GM12878 (cell line): ENCODE results near the gene IQGAP1. TPM values are rescaled to one million over a fixed set of nuclear protein-coding genes. Genes with fewer than 3 reads are reported as not detected.

Source experiments
- ATAC-seq: fragments of 200-7000 bp; cut with Tn5 transposase; 3 replicates; pipeline ENCODE4 v1.9.1; 2020; ENCODE audit warnings: mild to moderate bottlenecking, moderate library complexity
- BruUV-seq: library from RNA; stranded (reverse); fragments of 400-500 nt; replicated peaks from 2 replicates; lab custom pipeline; 2021; lab: Mats Ljungman, UMichigan
- CTCF ChIA-PET: fragments of 300-600 bp; sonication (Branson Sonifier 250); formaldehyde crosslinking; extraction: SDS; loops from one replicate; lab custom pipeline; 2021; ENCODE audit warnings: inconsistent platforms; lab: Yijun Ruan, JAX
- POLR2A ChIA-PET: fragments of 350-600 bp; formaldehyde crosslinking; extraction: SDS; loops from one replicate; lab custom pipeline; 2021; ENCODE audit warnings: inconsistent platforms; lab: Charles Lee
- RAD21 ChIA-PET: fragments of 300-600 bp; sonication (Branson Sonifier 250); formaldehyde crosslinking; loops from one replicate; lab custom pipeline; 2023; ENCODE audit warnings: antibody characterized with exemption; ENCODE audit not compliant: unreplicated experiment; lab: Charles Lee
- SMC1A ChIA-PET: fragments of 300-600 bp; sonication (Branson Sonifier 250); formaldehyde crosslinking; loops from one replicate; lab custom pipeline; 2023; ENCODE audit not compliant: unreplicated experiment, uncharacterized antibody; lab: Charles Lee
- DNase-seq: peaks from one replicate; pipeline ENCODE4 v3.0.0-alpha.2; 2011; ENCODE audit warnings: low read depth, low spot score
- FAIRE-seq: peaks from 3 replicates; lab custom pipeline; 2011; peaks lifted over from hg19 to GRCh38; lab: Jason Lieb, UNC
- H2AFZ ChIP-seq: 2 replicates; pipeline ENCODE4 v1.6.0; 2011; ENCODE audit warnings: low read depth, low read length, control low read depth; ENCODE audit not compliant: control insufficient read depth
- H3K27ac ChIP-seq: 2 replicates; pipeline ENCODE4 v1.5.1; 2011; ENCODE audit warnings: control low read depth; ENCODE audit not compliant: control insufficient read depth, insufficient read depth
- H3K27me3 ChIP-seq, 2 experiments: replicated peaks in 1 of 2; 2 replicates each; pipeline versions ENCODE4 v1.6.0 to v1.6.1; 2011; ENCODE audit warnings: low read length in 1 of 2; ENCODE audit not compliant: control insufficient read depth in 2 of 2, insufficient read depth in 2 of 2
- H3K36me3 ChIP-seq, 2 experiments: 2 replicates each; pipeline ENCODE4 v1.5.1; 2011; ENCODE audit warnings: low read length in 1 of 2; ENCODE audit not compliant: control insufficient read depth in 2 of 2, insufficient read depth in 2 of 2
- H3K4me1 ChIP-seq: 2 replicates; pipeline ENCODE4 v1.6.1; 2011; ENCODE audit warnings: mild to moderate bottlenecking, low read length, moderate library complexity, mixed read lengths; ENCODE audit not compliant: control insufficient read depth, insufficient read depth
- H3K4me2 ChIP-seq: 2 replicates; pipeline ENCODE4 v1.6.0; 2011; ENCODE audit warnings: control low read depth; ENCODE audit not compliant: control insufficient read depth, insufficient read depth
- H3K4me3 ChIP-seq: fragments of 200-600 bp; sonication (generic); 2 replicates; pipeline ENCODE4 v1.5.1; 2016
- H3K79me2 ChIP-seq: 2 replicates; pipeline ENCODE4 v1.6.0; 2011; ENCODE audit warnings: low read length; ENCODE audit not compliant: control insufficient read depth, insufficient read depth
- H3K9ac ChIP-seq: 2 replicates; pipeline ENCODE4 v1.8.0; 2011; ENCODE audit warnings: low read length, control low read depth, mixed read lengths; ENCODE audit not compliant: control insufficient read depth, insufficient read depth
- H3K9me3 ChIP-seq: replicated peaks from 3 replicates; pipeline ENCODE4 v1.5.1; 2011; ENCODE audit warnings: mild to moderate bottlenecking, low read length; ENCODE audit not compliant: control insufficient read depth, insufficient read depth
- H4K20me1 ChIP-seq: 2 replicates; pipeline ENCODE4 v1.6.0; 2011; ENCODE audit not compliant: control insufficient read depth, insufficient read depth
- CBX5 ChIP-seq: sonication (generic); IDR thresholded peaks from 2 replicates; pipeline ENCODE4 v1.6.1; 2016; ENCODE audit warnings: low read depth, moderate library complexity, mild to moderate bottlenecking, inconsistent platforms
- CEBPB ChIP-seq, 2 experiments: fragments of 150-350 bp in 1 of 2; IDR thresholded peaks; 2 replicates each; pipeline ENCODE4 v1.6.1; 2012 to 2014; ENCODE audit warnings: low read depth in 2 of 2, low read length in 2 of 2, borderline replicate concordance in 1 of 2, inconsistent platforms in 1 of 2
- CHD1 ChIP-seq: IDR thresholded peaks from 2 replicates; pipeline ENCODE4 v1.6.1; 2012; ENCODE audit warnings: low read depth, low read length, improper control_type of control experiment
- EGR1 ChIP-seq, 2 experiments: IDR thresholded peaks; 1 replicate in 1 of 2; 2 replicates in 1 of 2; pipeline ENCODE4 v1.6.1; 2011 to 2012; ENCODE audit warnings: low read depth in 2 of 2, low read length in 2 of 2, borderline replicate concordance in 1 of 2, mild to moderate bottlenecking in 1 of 2, moderate library complexity in 1 of 2
- EP300 ChIP-seq, 2 experiments: fragments of 150-350 bp in 1 of 2; IDR thresholded peaks; 2 replicates each; pipeline ENCODE4 v1.6.1; 2011 to 2012; ENCODE audit warnings: low read depth in 2 of 2, low read length in 2 of 2, borderline replicate concordance in 1 of 2, improper control_type of control experiment in 1 of 2, inconsistent platforms in 1 of 2; ENCODE audit not compliant: control insufficient read depth in 1 of 2
- IKZF2 ChIP-seq, 2 experiments: fragments of 450-650 bp; IDR thresholded peaks; 2 replicates each; pipeline ENCODE4 v1.6.1; 2017; ENCODE audit warnings: mild to moderate bottlenecking in 2 of 2, moderate library complexity in 2 of 2
- KAT2A ChIP-seq: conservative IDR thresholded peaks from 2 replicates; pipeline ENCODE4 v1.6.1; 2011; ENCODE audit warnings: low read depth, low read length; ENCODE audit not compliant: control insufficient read depth
- NBN ChIP-seq: fragments of 450-650 bp; IDR thresholded peaks from 2 replicates; pipeline ENCODE4 v1.6.1; 2016
- NFXL1 ChIP-seq: fragments of 450-650 bp; IDR thresholded peaks from 2 replicates; pipeline ENCODE4 v1.6.1; 2017; ENCODE audit warnings: antibody characterized with exemption, mild to moderate bottlenecking, borderline replicate concordance
- SKIL ChIP-seq: fragments of 450-650 bp; IDR thresholded peaks from 2 replicates; pipeline ENCODE4 v1.6.1; 2017; ENCODE audit warnings: mild to moderate bottlenecking, low read depth, inconsistent platforms; ENCODE audit not compliant: poor library complexity, severe bottlenecking
- STAT3 ChIP-seq: IDR thresholded peaks from 2 replicates; pipeline ENCODE4 v1.6.1; 2011; ENCODE audit warnings: low read depth, low read length, improper control_type of control experiment
- TBL1XR1 ChIP-seq: IDR thresholded peaks from 2 replicates; pipeline ENCODE4 v1.6.1; 2012; ENCODE audit warnings: low read depth, low read length, improper control_type of control experiment
- TCF12 ChIP-seq: IDR thresholded peaks from 2 replicates; pipeline ENCODE4 v1.6.1; 2011; ENCODE audit warnings: low read depth, mild to moderate bottlenecking, low read length
- TCF3 ChIP-seq: IDR thresholded peaks from 2 replicates; pipeline ENCODE4 v1.6.1; 2012; ENCODE audit warnings: low read depth, mild to moderate bottlenecking, low read length, borderline replicate concordance; ENCODE audit not compliant: insufficient read depth
- USF2 ChIP-seq: IDR thresholded peaks from 2 replicates; pipeline ENCODE4 v1.6.1; 2011; ENCODE audit warnings: low read depth, low read length, improper control_type of control experiment, borderline replicate concordance
- YY1 ChIP-seq: IDR thresholded peaks from 2 replicates; pipeline ENCODE4 v1.6.1; 2011; ENCODE audit warnings: low read depth, mild to moderate bottlenecking, low read length
- ZBTB4 ChIP-seq: fragments of 450-650 bp; formaldehyde crosslinking; IDR thresholded peaks from 2 replicates; pipeline ENCODE4 v1.4.0; 2022; ENCODE audit warnings: mild to moderate bottlenecking, moderate library complexity
- ZNF274 ChIP-seq: IDR thresholded peaks from one replicate; pipeline ENCODE4 v1.8.0; 2011; ENCODE audit not compliant: insufficient read length, insufficient read depth
- ZZZ3 ChIP-seq: IDR thresholded peaks from 2 replicates; pipeline ENCODE4 v1.6.1; 2011; ENCODE audit warnings: low read depth; ENCODE audit not compliant: control insufficient read depth, insufficient read length
- WGBS: methylation state at CpG from one replicate; pipeline ENCODE4 v1.1.6; 2016; ENCODE audit warnings: low lambda C conversion rate; ENCODE audit not compliant: insufficient replicate concordance, insufficient coverage; ENCODE audit errors: missing lambda C conversion rate; 5-methylcytosine and 5-hydroxymethylcytosine counted together
- in situ Hi-C: fragments of 300-500 bp; cut with MboI; formaldehyde crosslinking; loops from 9 replicates; pipeline ENCODE4 v1.14.3; 2018; ENCODE audit warnings: mixed read lengths
- intact Hi-C: fragments of 100-400 bp; cut with micrococcal nuclease; formaldehyde crosslinking; loops from one replicate; pipeline ENCODE4 v1.14.2; 2022; ENCODE audit not compliant: unreplicated experiment
- polyA plus RNA-seq, 11 experiments: library from polyadenylated mRNA; depleted of rRNA in 4 of 11; unstranded in 6 of 11; stranded (reverse) in 5 of 11; fragments of >200 nt; fragmentation: Nextera tagmentation in 4 of 11; fragmentation: Illumina TruSeq in 1 of 11; extraction: Ambion mirVana in 4 of 11; extraction: Trizol in 1 of 11; gene quantifications; 1 replicate in 1 of 11; 2 replicates in 10 of 11; pipeline versions ENCODE4 v1.2.1 to v1.2.3, GENCODE V29; 2011 to 2016; ENCODE audit warnings: inconsistent platforms in 2 of 11, missing spikeins in 2 of 11, low read depth in 1 of 11
- total RNA-seq, 4 experiments: library from RNA; depleted of rRNA in 3 of 4; stranded (reverse); fragments of >200 nt in 3 of 4; fragmentation: Illumina TruSeq in 1 of 4; extraction: Trizol in 1 of 4; gene quantifications; 2 replicates each; pipeline versions ENCODE4 v1.2.1 to v1.2.3, GENCODE V29; 2013 to 2021

The IQGAP1 gene
- total and polyA plus RNA-seq, 10 of the 15 experiments (the other 5 are each of a cell fraction or from before 2014, with no cell fraction given), result 65.2 to 250 (median 112) TPM

- ChIA-PET CTCF (interaction anchor here (0.7 to 2.0 kb wide), 5 partner anchors 19 to 147 kb away, joined by 3 to 5 read pairs (median 3); no protein-coding TSS in a partner anchor), RAD21 (interaction anchor here (1.0 to 1.5 kb wide), 6 partner anchors 61 to 144 kb away, joined by 3 to 6 read pairs (median 3); no protein-coding TSS in a partner anchor), SMC1A (interaction anchor here (0.5 to 2.2 kb wide), 7 partner anchors 23 to 248 kb away, joined by 3 to 9 read pairs (median 3); no protein-coding TSS in a partner anchor), POLR2A (no interaction called here)
- Histone ChIP-seq H3K4me2 (no peak overlapping the region), H3K27ac (no peak overlapping the region), H3K4me1 (peaks cover 3% of the 10 kb centered on the region; the same call in 1 of the 2 replicates), H2AFZ (no peak overlapping the region), H3K36me3 (peaks cover 9 to 22% of the 10 kb centered on the region in 2 experiments), H3K27me3 (no peaks in the 10 kb centered on the region), H4K20me1 (no peaks in the 10 kb centered on the region), H3K4me3 (no peak overlapping the region), H3K79me2 (no peaks in the 10 kb centered on the region; the same call in 1 of the 2 replicates), H3K9me3 (no peaks in the 10 kb centered on the region), H3K9ac (no peak overlapping the region)
- intact Hi-C loops (loop anchor here (5.0 kb wide), 1 partner anchor 101 kb away; no protein-coding TSS in a partner anchor), in situ Hi-C loops (no loop called here)
- no TSS peak for BruUV-seq
- WGBS, result 94% methylated on average over 3 of the region's 3 CpGs
- FAIRE-seq, result no peak
- peak; percentile 88 for ATAC-seq
- DNase-seq, result no peak
- no peak for TF ChIP-seq ZBTB4 (CRISPR knock-in tag)
- TF ChIP-seq STAT3, result no peak
- TF ChIP-seq ZZZ3, result no peak
- TF ChIP-seq YY1, result no peak
- no peak for TF ChIP-seq NFXL1
- no peak for TF ChIP-seq TCF12
- no peak for TF ChIP-seq CBX5
- no peak for TF ChIP-seq ZNF274
- TF ChIP-seq TBL1XR1, result no peak
- no peak for TF ChIP-seq EP300 (IDR thresholded peaks at IDR 0.05; ENCODE audit: borderline replicate concordance in 1 of 2, control insufficient read depth in 1 of 2, low read depth in 2 of 2, low read length in 2 of 2)
- TF ChIP-seq TCF3, result no peak
- TF ChIP-seq EGR1 (IDR thresholded peaks at IDR 0.05; ENCODE audit: borderline replicate concordance in 1 of 2, low read depth in 2 of 2, low read length in 2 of 2), result no peak
- peak; percentile 13 to 39; a peak in 2 of 4 replicates for TF ChIP-seq IKZF2 (IDR thresholded peaks at IDR 0.05)
- no peak for TF ChIP-seq CEBPB (IDR thresholded peaks at IDR 0.05; ENCODE audit: borderline replicate concordance in 1 of 2, low read depth in 2 of 2, low read length in 2 of 2)
- TF ChIP-seq SKIL, result no peak
- TF ChIP-seq USF2, result no peak
- no peak for TF ChIP-seq NBN
- TF ChIP-seq CHD1, result no peak
- TF ChIP-seq KAT2A, result no peak
Measured at GRCh38 chr15:90463381-90463780, 75.3 kb downstream of the IQGAP1 start.
